HepG2 (cell line): ENCODE results near the gene CYP11A1. TPM values are rescaled to one million over a fixed set of nuclear protein-coding genes. Genes with fewer than 3 reads are reported as not detected.
A peak's percentile ranks its signal among the peaks of the same experiment; 100 is the strongest.

ENCODE experiments used
- ATAC-seq: fragments of 200-7000 bp; cut with Tn5 transposase; 3 replicates; pipeline ENCODE4 v1.9.1; 2020; ENCODE audit warnings: mild to moderate bottlenecking, moderate library complexity
- BruUV-seq: library from RNA; stranded (reverse); fragments of 400-500 nt; replicated peaks from 2 replicates; lab custom pipeline; 2021; lab: Mats Ljungman, UMichigan
- CTCF ChIA-PET: fragments of 300-600 bp; formaldehyde crosslinking; extraction: SDS; loops from one replicate; lab custom pipeline; 2021; ENCODE audit warnings: low total read pairs, inconsistent platforms, low intra/inter-chr PET ratio; lab: Yijun Ruan, JAX
- POLR2A ChIA-PET: fragments of 350-600 bp; sonication (Branson Sonifier 250); formaldehyde crosslinking; loops from one replicate; lab custom pipeline; 2020; ENCODE audit warnings: antibody characterized with exemption, inconsistent platforms; lab: Yijun Ruan, JAX
- DNase-seq: peaks from one replicate; pipeline ENCODE4 v3.0.0-alpha.2; 2015; ENCODE audit warnings: low spot score
- FAIRE-seq: peaks from 3 replicates; lab custom pipeline; 2011; peaks lifted over from hg19 to GRCh38; lab: Jason Lieb, UNC
- H2AFZ ChIP-seq: one replicate; pipeline ENCODE4 v1.6.1; 2011; ENCODE audit warnings: low read length, inconsistent platforms
- H3K27ac ChIP-seq: fragments of 300-600 bp; 3 replicates; pipeline ENCODE4 v1.8.0; 2011; ENCODE audit warnings: mixed run types, mild to moderate bottlenecking, mixed read lengths, low read length, inconsistent platforms; ENCODE audit not compliant: insufficient read depth; ENCODE audit errors: extremely low read length
- H3K27me3 ChIP-seq, 2 experiments: fragments of 200-600 bp in 1 of 2; 2 replicates in 1 of 2; 3 replicates in 1 of 2; pipeline versions ENCODE4 v1.6.0 to v1.8.0; 2011; ENCODE audit warnings: low read length in 2 of 2, mild to moderate bottlenecking in 2 of 2, moderate library complexity in 2 of 2, inconsistent platforms in 1 of 2; ENCODE audit not compliant: insufficient read depth in 2 of 2, control insufficient read depth in 1 of 2
- H3K36me3 ChIP-seq, 2 experiments: fragments of 200-600 bp in 1 of 2; replicated peaks in 1 of 2; 2 replicates in 1 of 2; 3 replicates in 1 of 2; pipeline versions ENCODE4 v1.5.1 to v1.8.0; 2011; ENCODE audit warnings: low read length in 2 of 2, inconsistent platforms in 1 of 2; ENCODE audit not compliant: insufficient read depth in 2 of 2, control insufficient read depth in 1 of 2
- H3K4me1 ChIP-seq: 2 replicates; pipeline ENCODE4 v1.5.1; 2012; ENCODE audit warnings: low read length, inconsistent platforms; ENCODE audit not compliant: insufficient read depth
- H3K4me2 ChIP-seq: 2 replicates; pipeline ENCODE4 v1.6.0; 2011; ENCODE audit warnings: low read depth, low read length, inconsistent platforms
- H3K4me3 ChIP-seq, 3 experiments: fragments of 200-600 bp in 1 of 3; sonication (generic), shearing (Covaris generic) in 1 of 3; replicated peaks in 1 of 3; 2 replicates each; pipeline ENCODE4 v1.5.1; 2011 to 2016; ENCODE audit warnings: low read length in 3 of 3, inconsistent platforms in 2 of 3, low read depth in 2 of 3, mild to moderate bottlenecking in 2 of 3, control low read depth in 1 of 3, mixed read lengths in 1 of 3; ENCODE audit not compliant: insufficient read depth in 1 of 3
- H3K79me2 ChIP-seq: one replicate; pipeline ENCODE4 v1.6.1; 2011; ENCODE audit warnings: low read length, inconsistent platforms; ENCODE audit not compliant: insufficient read depth
- H3K9ac ChIP-seq: 2 replicates; pipeline ENCODE4 v1.6.0; 2011; ENCODE audit warnings: mild to moderate bottlenecking, low read depth, low read length, inconsistent platforms; ENCODE audit not compliant: insufficient read depth
- H3K9me3 ChIP-seq: 2 replicates; pipeline ENCODE4 v1.5.1; 2012; ENCODE audit warnings: mild to moderate bottlenecking, low read length
- H4K20me1 ChIP-seq: 2 replicates; pipeline ENCODE4 v1.6.0; 2011; ENCODE audit warnings: inconsistent platforms, mild to moderate bottlenecking, low read length, moderate library complexity; ENCODE audit not compliant: insufficient read depth
- DR1 ChIP-seq: sonication (generic); formaldehyde crosslinking; IDR thresholded peaks from 2 replicates; pipeline ENCODE4 v1.8.0; 2021; ENCODE audit warnings: mild to moderate bottlenecking, missing genetic modification reagents, inconsistent platforms
- GLMP ChIP-seq: sonication (generic); formaldehyde crosslinking; IDR thresholded peaks from 2 replicates; pipeline ENCODE4 v1.9.0; 2021; ENCODE audit warnings: missing genetic modification reagents, mild to moderate bottlenecking, borderline replicate concordance
- IKZF5 ChIP-seq: IDR thresholded peaks from 2 replicates; pipeline ENCODE4 v1.6.1; 2018; ENCODE audit warnings: missing genetic modification reagents, mild to moderate bottlenecking, missing compliant biosample characterization
- IRF9 ChIP-seq: sonication (generic); formaldehyde crosslinking; IDR thresholded peaks from 2 replicates; pipeline ENCODE4 v1.8.0; 2022; ENCODE audit warnings: missing genetic modification reagents, mild to moderate bottlenecking, borderline replicate concordance
- JUNB ChIP-seq: sonication (generic); formaldehyde crosslinking; IDR thresholded peaks from 2 replicates; pipeline ENCODE4 v1.8.0; 2022; ENCODE audit warnings: missing genetic modification reagents, mild to moderate bottlenecking, borderline replicate concordance
- JUND ChIP-seq: sonication (generic); formaldehyde crosslinking; IDR thresholded peaks from 2 replicates; pipeline ENCODE4 v1.8.0; 2022; ENCODE audit warnings: mild to moderate bottlenecking, missing genetic modification reagents
- NFRKB ChIP-seq: fragments of 450-650 bp; IDR thresholded peaks from 2 replicates; pipeline ENCODE4 v1.6.1; 2017
- PAF1 ChIP-seq: IDR thresholded peaks from 2 replicates; pipeline ENCODE4 v1.6.1; 2016; ENCODE audit warnings: missing genetic modification reagents, missing compliant biosample characterization
- RARA ChIP-seq: IDR thresholded peaks from 2 replicates; pipeline ENCODE4 v1.6.1; 2016; ENCODE audit warnings: missing genetic modification reagents, missing compliant biosample characterization
- REPIN1 ChIP-seq: sonication (generic); formaldehyde crosslinking; IDR thresholded peaks from 2 replicates; pipeline ENCODE4 v1.8.0; 2022; ENCODE audit warnings: missing genetic modification reagents, low read depth, mild to moderate bottlenecking, borderline replicate concordance
- ZEB1 ChIP-seq: IDR thresholded peaks from 2 replicates; pipeline ENCODE4 v1.6.1; 2012; ENCODE audit warnings: mild to moderate bottlenecking, low read depth, inconsistent platforms; ENCODE audit not compliant: insufficient replicate concordance
- ZNF205 ChIP-seq: IDR thresholded peaks from 2 replicates; pipeline ENCODE4 v1.6.1; 2018; ENCODE audit warnings: missing biosample characterization, missing genetic modification reagents
- ZNF33A ChIP-seq: sonication (generic); formaldehyde crosslinking; IDR thresholded peaks from 2 replicates; pipeline ENCODE4 v1.5.1; 2020; ENCODE audit warnings: missing genetic modification reagents, mild to moderate bottlenecking, moderate library complexity, borderline replicate concordance
- ZNF432 ChIP-seq: sonication (generic); formaldehyde crosslinking; IDR thresholded peaks from 2 replicates; pipeline ENCODE4 v1.5.0; 2020; ENCODE audit warnings: missing genetic modification reagents, mild to moderate bottlenecking, borderline replicate concordance
- ZNF446 ChIP-seq: sonication (generic); formaldehyde crosslinking; IDR thresholded peaks from 2 replicates; pipeline ENCODE4 v1.5.0; 2020; ENCODE audit warnings: mild to moderate bottlenecking, missing genetic modification reagents
- ZNF468 ChIP-seq: sonication (generic); formaldehyde crosslinking; IDR thresholded peaks from 2 replicates; pipeline ENCODE4 v1.8.0; 2022; ENCODE audit warnings: mild to moderate bottlenecking, moderate library complexity, missing genetic modification reagents
- ZNF782 ChIP-seq: sonication (generic); formaldehyde crosslinking; IDR thresholded peaks from 2 replicates; pipeline ENCODE4 v1.4.0; 2020; ENCODE audit warnings: missing genetic modification reagents, mild to moderate bottlenecking, borderline replicate concordance
- ZNF883 ChIP-seq: sonication (generic); formaldehyde crosslinking; IDR thresholded peaks from 2 replicates; pipeline ENCODE4 v1.5.1; 2020; ENCODE audit warnings: mild to moderate bottlenecking, missing genetic modification reagents; ENCODE audit errors: not compliant biosample characterization
- WGBS: methylation state at CpG from one replicate; pipeline ENCODE4 v1.1.6; 2017; ENCODE audit warnings: low lambda C conversion rate; 5-methylcytosine and 5-hydroxymethylcytosine counted together
- in situ Hi-C: cut with HindIII; loops from 2 replicates; pipeline ENCODE4 v1.10.0; 2017; ENCODE audit warnings: low pct_unique_long_range_greater_than_20kb; ENCODE audit not compliant: extremely low pct_ligation_motif_present
- intact Hi-C: fragments of 100-400 bp; cut with micrococcal nuclease; formaldehyde crosslinking; loops from one replicate; pipeline ENCODE4 v1.10.0; 2022; ENCODE audit not compliant: unreplicated experiment
- polyA plus RNA-seq, 8 experiments: library from polyadenylated mRNA; depleted of rRNA in 3 of 8; stranded (reverse) in 7 of 8; unstranded in 1 of 8; fragments of >200 nt; fragmentation: Illumina TruSeq in 4 of 8; extraction: Trizol in 4 of 8; gene quantifications; 2 replicates each; pipeline versions ENCODE4 v1.2.1 to v1.2.3, GENCODE V29; 2011 to 2016; ENCODE audit warnings: low read depth in 4 of 8, missing spikeins in 1 of 8, mixed read lengths in 1 of 8; ENCODE audit not compliant: insufficient read depth in 1 of 8
- total RNA-seq, 5 experiments: library from RNA; depleted of rRNA; stranded (reverse); fragments of >200 nt; fragmentation: Illumina TruSeq; extraction: Trizol; gene quantifications; 2 replicates each; pipeline ENCODE4 v1.2.3, GENCODE V29; 2016; ENCODE audit warnings: low read depth in 1 of 5
- TF ChIP-seq, protein P1 (sequence below): sonication (generic); formaldehyde crosslinking; IDR thresholded peaks from 2 replicates; pipeline ENCODE4 v1.8.0; 2022; ENCODE audit warnings: low read depth, missing genetic modification reagents

Gene CYP11A1
- total and polyA plus RNA-seq, 2 of the 13 experiments (the other 11 are each of a cell fraction or from before 2014, with no cell fraction given) = 0.66 to 0.92 TPM

DNA sequence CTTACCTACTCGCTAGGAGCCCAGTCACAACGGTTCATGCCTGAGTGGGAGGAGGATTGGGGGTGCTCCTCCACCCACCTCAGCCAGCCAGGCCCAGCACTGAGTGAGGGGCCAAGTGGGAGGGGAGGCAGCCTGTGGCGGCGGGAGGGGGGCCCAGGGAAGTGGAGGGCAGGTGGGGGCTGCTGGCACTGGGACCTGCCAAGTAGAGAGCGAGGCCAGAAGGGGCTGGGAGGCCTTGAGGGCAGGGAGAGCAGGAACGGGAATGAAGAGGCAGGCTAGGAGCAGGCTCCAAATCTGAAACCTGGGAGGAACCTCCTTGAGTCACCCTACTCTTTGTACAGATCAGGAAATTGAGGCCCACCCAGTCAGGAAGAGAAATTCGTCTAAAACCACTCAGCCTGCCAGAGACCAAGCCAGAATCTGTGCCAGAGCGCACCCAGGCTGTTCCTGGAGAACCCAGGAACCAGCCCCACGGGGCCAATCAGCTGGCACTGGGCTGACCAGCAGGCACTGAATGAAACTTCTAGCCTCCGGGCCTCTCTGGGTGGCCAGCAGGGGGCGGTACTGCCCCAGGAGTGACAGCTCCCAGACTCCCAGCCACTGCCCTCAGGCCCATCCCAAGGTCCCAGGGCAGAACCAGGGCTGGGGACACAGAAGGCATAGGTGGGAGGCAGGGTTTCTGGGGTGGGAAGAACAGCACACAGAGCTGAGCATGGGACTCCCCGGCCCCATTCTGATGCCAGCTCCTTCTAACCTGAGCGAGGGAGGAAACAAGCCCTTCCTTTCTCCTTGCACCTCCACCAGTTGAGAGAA lies 14.8 kb upstream of the CYP11A1 start:
- H3K4me1 ChIP-seq = peaks cover 66% of the 10 kb centered on the region
- in situ Hi-C loops (loop anchor here (5.0 kb wide), 1 partner anchor 105 kb away; no protein-coding TSS in a partner anchor), intact Hi-C loops (loop anchor here (1.0 to 2.0 kb wide), 3 partner anchors 56 to 107 kb away; no protein-coding TSS in a partner anchor)
- no TSS peak for BruUV-seq
- CTCF ChIA-PET = interaction anchor here (0.7 to 3.5 kb wide), 7 partner anchors 8 to 239 kb away, joined by 3 to 77 read pairs (median 4); partner anchors contain the start of gene UBL7
- POLR2A ChIA-PET = interaction anchor here (0.7 to 8.8 kb wide), 11 partner anchors 14 to 164 kb away, joined by 3 to 124 read pairs (median 4); partner anchors contain the start of gene UBL7
- ATAC-seq (peak; percentile 92), DNase-seq (peak; percentile 74), FAIRE-seq (peak; percentile 65)
- no peaks in the 10 kb centered on the region for H4K20me1 ChIP-seq
- WGBS = 4% methylated on average over 7 of the region's 13 CpGs
- H3K9ac ChIP-seq = no peak overlapping the region
- H3K36me3 ChIP-seq = no peaks in the 10 kb centered on the region
- H3K27ac ChIP-seq = no peak overlapping the region
- peaks cover 0 to 19% of the 10 kb centered on the region in 2 experiments; a peak in 3 of 5 replicates for H3K27me3 ChIP-seq
- peak overlapping the region in 2 of 3 experiments; percentile 26 to 53; a peak in 2 of 6 replicates for H3K4me3 ChIP-seq
- no peaks in the 10 kb centered on the region for H3K79me2 ChIP-seq
- peak overlapping the region; percentile 75 for H3K4me2 ChIP-seq
- no peak overlapping the region for H2AFZ ChIP-seq
- no peaks in the 10 kb centered on the region for H3K9me3 ChIP-seq
- no peak for TF ChIP-seq NFRKB
- peak; percentile 53 for TF ChIP-seq ZNF883 (CRISPR knock-in tag)
- no peak for TF ChIP-seq IRF9 (CRISPR knock-in tag)
- peak; percentile 69; the same call in 1 of the 2 replicates for TF ChIP-seq IKZF5 (CRISPR knock-in tag)
- TF ChIP-seq ZNF205 = peak; percentile 46; the same call in 1 of the 2 replicates
- no peak for TF ChIP-seq ZNF782 (CRISPR knock-in tag)
- no peak for TF ChIP-seq PAF1 (CRISPR knock-in tag)
- TF ChIP-seq RARA = no peak
- TF ChIP-seq ZNF446 (CRISPR knock-in tag) = no peak
- TF ChIP-seq, protein P1, sequence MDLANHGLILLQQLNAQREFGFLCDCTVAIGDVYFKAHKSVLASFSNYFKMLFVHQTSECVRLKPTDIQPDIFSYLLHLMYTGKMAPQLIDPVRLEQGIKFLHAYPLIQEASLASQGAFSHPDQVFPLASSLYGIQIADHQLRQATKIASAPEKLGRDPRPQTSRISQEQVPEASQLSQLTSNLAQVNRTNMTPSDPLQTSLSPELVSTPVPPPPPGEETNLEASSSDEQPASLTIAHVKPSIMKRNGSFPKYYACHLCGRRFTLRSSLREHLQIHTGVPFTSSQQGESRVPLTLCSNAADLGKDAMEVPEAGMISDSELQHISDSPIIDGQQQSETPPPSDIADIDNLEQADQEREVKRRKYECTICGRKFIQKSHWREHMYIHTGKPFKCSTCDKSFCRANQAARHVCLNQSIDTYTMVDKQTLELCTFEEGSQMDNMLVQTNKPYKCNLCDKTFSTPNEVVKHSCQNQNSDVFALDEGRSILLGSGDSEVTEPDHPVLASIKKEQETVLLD (CRISPR knock-in tag) = no peak
- TF ChIP-seq REPIN1 = no peak
- no peak for TF ChIP-seq ZEB1
- TF ChIP-seq ZNF468 (CRISPR knock-in tag) = no peak
- no peak for TF ChIP-seq DR1
- TF ChIP-seq ZNF432 (CRISPR knock-in tag) = no peak
- TF ChIP-seq ZNF33A = no peak
- TF ChIP-seq GLMP (CRISPR knock-in tag) = no peak
- TF ChIP-seq JUNB (CRISPR knock-in tag) = no peak
- no peak for TF ChIP-seq JUND
